Mesenchymal stem cell (in vitro differentiated cells and primary cell): ENCODE measurements around the gene ZNF365.
A peak's percentile ranks its signal among the peaks of the same experiment; 100 is the strongest.
"Not testable (repeated sequence)": the region's sequence is repeated elsewhere in the genome, so short reads cannot be mapped to it uniquely, and the experiment has no call there.

Experiments
- DNase-seq: peaks from one replicate; pipeline ENCODE4 v3.0.0-alpha.2; 2013
- H2AFZ ChIP-seq: one replicate; pipeline ENCODE4 v1.6.1; 2013; ENCODE audit warnings: low read depth, mild to moderate bottlenecking, control low read depth, inconsistent platforms, low read length, moderate library complexity
- H2AK5ac ChIP-seq: 2 replicates; pipeline ENCODE4 v1.6.1; 2013; ENCODE audit warnings: low read length, moderate library complexity, mild to moderate bottlenecking, inconsistent platforms; ENCODE audit not compliant: severe bottlenecking
- H2BK120ac ChIP-seq: one replicate; pipeline ENCODE4 v1.6.1; 2013; ENCODE audit warnings: low read depth, mild to moderate bottlenecking, inconsistent platforms, low read length, moderate library complexity
- H2BK12ac ChIP-seq, 2 experiments: one replicate each; pipeline ENCODE4 v1.6.1; 2013; ENCODE audit warnings: inconsistent platforms in 2 of 2, low read length in 2 of 2, mild to moderate bottlenecking in 2 of 2, moderate library complexity in 2 of 2, control low read depth in 1 of 2
- H2BK15ac ChIP-seq: one replicate; pipeline ENCODE4 v1.6.1; 2013; ENCODE audit warnings: mild to moderate bottlenecking, low read depth, inconsistent platforms; ENCODE audit not compliant: poor library complexity, severe bottlenecking
- H2BK5ac ChIP-seq: 2 replicates; pipeline ENCODE4 v1.6.1; 2013; ENCODE audit warnings: low read depth, mild to moderate bottlenecking, low read length, control low read depth, inconsistent platforms; ENCODE audit not compliant: poor library complexity, severe bottlenecking
- H3K14ac ChIP-seq, 2 experiments: one replicate each; pipeline ENCODE4 v1.6.1; 2013; ENCODE audit warnings: inconsistent platforms in 2 of 2, low read length in 2 of 2, control low read depth in 1 of 2, mild to moderate bottlenecking in 1 of 2, moderate library complexity in 1 of 2
- H3K18ac ChIP-seq, 2 experiments: one replicate each; pipeline ENCODE4 v1.6.1; 2013; ENCODE audit warnings: inconsistent platforms in 2 of 2, low read length in 2 of 2, control low read depth in 1 of 2, low read depth in 1 of 2, mild to moderate bottlenecking in 1 of 2
- H3K23ac ChIP-seq, 2 experiments: one replicate each; pipeline ENCODE4 v1.6.1; 2013; ENCODE audit warnings: inconsistent platforms in 2 of 2, low read length in 2 of 2, mild to moderate bottlenecking in 2 of 2, moderate library complexity in 2 of 2, control low read depth in 1 of 2
- H3K27ac ChIP-seq: 2 replicates; pipeline ENCODE4 v1.5.1; 2013; ENCODE audit warnings: mild to moderate bottlenecking, moderate library complexity, low read length, control low read depth, inconsistent platforms; ENCODE audit not compliant: poor library complexity, severe bottlenecking
- H3K27me3 ChIP-seq, 2 experiments: 2 replicates each; pipeline versions ENCODE4 v1.6.1 to v1.7.0; 2013; ENCODE audit warnings: low read length in 2 of 2, mild to moderate bottlenecking in 2 of 2, moderate library complexity in 2 of 2, control low read depth in 1 of 2, inconsistent platforms in 1 of 2; ENCODE audit not compliant: control insufficient read depth in 1 of 2, insufficient read depth in 1 of 2
- H3K36me3 ChIP-seq, 2 experiments: 2 replicates each; pipeline versions ENCODE4 v1.6.1 to v1.7.0; 2013; ENCODE audit warnings: low read length in 2 of 2, control low read depth in 1 of 2, inconsistent platforms in 1 of 2, low read depth in 1 of 2, mild to moderate bottlenecking in 1 of 2; ENCODE audit not compliant: insufficient read depth in 2 of 2, control insufficient read depth in 1 of 2
- H3K4ac ChIP-seq, 2 experiments: one replicate each; pipeline ENCODE4 v1.6.1; 2013; ENCODE audit warnings: inconsistent platforms in 2 of 2, low read length in 2 of 2, mild to moderate bottlenecking in 2 of 2, moderate library complexity in 2 of 2, control low read depth in 1 of 2, low read depth in 1 of 2
- H3K4me1 ChIP-seq: 2 replicates; pipeline ENCODE4 v1.6.1; 2013; ENCODE audit warnings: low read depth, low read length, control low read depth; ENCODE audit not compliant: control insufficient read depth, insufficient read depth
- H3K4me2 ChIP-seq: 2 replicates; pipeline ENCODE4 v1.6.1; 2013; ENCODE audit warnings: low read length, mild to moderate bottlenecking, inconsistent platforms; ENCODE audit not compliant: poor library complexity, severe bottlenecking
- H3K4me3 ChIP-seq, 2 experiments: 2 replicates each; pipeline versions ENCODE4 v1.5.1 to v1.7.0; 2013; ENCODE audit warnings: low read length in 2 of 2, mild to moderate bottlenecking in 2 of 2, control low read depth in 1 of 2, low read depth in 1 of 2; ENCODE audit not compliant: insufficient read depth in 1 of 2
- H3K79me1 ChIP-seq: replicated peaks from 2 replicates; pipeline ENCODE4 v1.6.1; 2013; ENCODE audit warnings: mild to moderate bottlenecking, control low read depth, low read length, inconsistent platforms; ENCODE audit not compliant: poor library complexity, severe bottlenecking
- H3K9ac ChIP-seq: 2 replicates; pipeline ENCODE4 v1.7.0; 2013; ENCODE audit warnings: mild to moderate bottlenecking, low read length, moderate library complexity
- H3K9me3 ChIP-seq: 2 replicates; pipeline ENCODE4 v1.7.0; 2013; ENCODE audit warnings: mild to moderate bottlenecking, low read length; ENCODE audit not compliant: control insufficient read depth
- H4K8ac ChIP-seq: one replicate; pipeline ENCODE4 v1.6.1; 2013; ENCODE audit warnings: inconsistent platforms, mild to moderate bottlenecking, low read length, moderate library complexity
- H4K91ac ChIP-seq: one replicate; pipeline ENCODE4 v1.6.1; 2013; ENCODE audit warnings: mild to moderate bottlenecking, low read length, inconsistent platforms
- WGBS: methylation state at CpG from one replicate; pipeline ENCODE4 v1.1.7; 2013; ENCODE audit warnings: mixed read lengths; 5-methylcytosine and 5-hydroxymethylcytosine counted together

Gene ZNF365

DNA sequence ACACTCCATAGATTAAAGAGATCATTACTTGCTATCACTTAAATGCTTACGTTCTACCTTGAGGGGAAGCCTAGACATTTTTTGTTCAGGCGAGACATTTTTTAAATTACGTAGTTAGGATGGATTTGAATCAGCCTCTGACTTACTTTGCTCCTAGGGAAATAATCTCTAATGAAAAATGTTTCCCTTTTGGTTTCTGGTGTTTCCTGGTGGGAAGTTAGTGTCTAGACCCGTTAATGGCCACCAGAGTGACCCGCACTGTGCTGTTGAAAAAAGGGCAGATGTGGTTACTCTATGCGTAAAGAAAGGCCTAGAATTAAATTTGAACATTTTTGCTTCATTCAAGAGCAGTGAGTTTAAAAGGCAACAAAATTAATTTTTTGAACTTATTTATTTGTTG is 3.8 kb downstream of the ZNF365 start:
- H3K4me2 ChIP-seq = no peak overlapping the region
- H2AFZ ChIP-seq = no peak overlapping the region
- no peaks in the 10 kb centered on the region for H3K9me3 ChIP-seq
- H2BK15ac ChIP-seq = no peak overlapping the region
- H3K9ac ChIP-seq = no peak overlapping the region
- H3K4me3 ChIP-seq = no peak overlapping the region
- no peak overlapping the region for H2BK12ac ChIP-seq
- whole genome bisulfite sequencing = 92% methylated on average over 5 of the region's 6 CpGs
- DNase-seq = no peak
- no peak overlapping the region for H3K4ac ChIP-seq
- no peak overlapping the region for H3K18ac ChIP-seq
- H2BK120ac ChIP-seq = no peak overlapping the region
- no peak overlapping the region for H2AK5ac ChIP-seq
- H3K36me3 ChIP-seq = no peaks in the 10 kb centered on the region
- no peaks in the 10 kb centered on the region for H3K27me3 ChIP-seq
- H3K79me1 ChIP-seq = peaks cover 2% of the 10 kb centered on the region
- no peak overlapping the region for H4K8ac ChIP-seq
- H2BK5ac ChIP-seq = no peak overlapping the region
- H3K27ac ChIP-seq = no peak overlapping the region
- peaks cover 14% of the 10 kb centered on the region for H3K4me1 ChIP-seq
- no peak overlapping the region for H3K23ac ChIP-seq
- no peak overlapping the region for H4K91ac ChIP-seq
- no peak overlapping the region for H3K14ac ChIP-seq

GRCh38 chr10:62378877-62379276 is 4.7 kb downstream of the ZNF365 start:
- not testable (repeated sequence) for H3K4ac ChIP-seq, H3K4me3 ChIP-seq, H3K36me3 ChIP-seq, DNase-seq, H2AK5ac ChIP-seq, H2BK12ac ChIP-seq, H4K91ac ChIP-seq, H3K18ac ChIP-seq, H3K79me1 ChIP-seq, H2AFZ ChIP-seq, H2BK15ac ChIP-seq, H3K27me3 ChIP-seq, H3K9me3 ChIP-seq, H3K27ac ChIP-seq, H2BK5ac ChIP-seq, H3K14ac ChIP-seq, H3K4me2 ChIP-seq, H2BK120ac ChIP-seq, H4K8ac ChIP-seq, H3K9ac ChIP-seq, H3K23ac ChIP-seq
- 98% methylated on average over 6 of the region's 6 CpGs for WGBS
- H3K4me1 ChIP-seq = peaks cover 12% of the 10 kb centered on the region

DNA sequence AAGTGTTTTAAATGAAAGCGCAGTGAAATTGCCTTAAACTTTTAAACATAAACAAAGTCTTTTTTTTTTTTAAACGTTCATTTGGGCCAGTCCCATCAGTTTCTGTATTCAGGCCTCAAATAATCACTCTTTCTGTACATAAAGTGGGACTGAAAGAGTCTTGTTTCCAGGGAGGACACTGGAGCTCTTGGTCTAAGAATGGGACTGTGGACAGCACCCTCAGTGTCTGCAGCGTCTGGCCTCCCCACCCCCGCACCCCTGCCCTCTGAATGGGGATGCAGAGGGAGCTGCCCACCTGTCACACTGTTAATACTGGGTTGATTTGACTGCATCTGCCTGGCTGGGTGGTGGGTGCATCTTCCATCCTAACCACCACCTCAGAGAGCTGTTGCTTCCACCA is 5.2 kb downstream of the ZNF365 start:
- H2BK15ac ChIP-seq = no peak overlapping the region
- no peak overlapping the region for H3K4me3 ChIP-seq
- H3K4me1 ChIP-seq = peaks cover 10% of the 10 kb centered on the region
- peaks cover 2% of the 10 kb centered on the region for H3K79me1 ChIP-seq
- no peak overlapping the region for H3K18ac ChIP-seq
- H3K4ac ChIP-seq = no peak overlapping the region
- H2BK5ac ChIP-seq = no peak overlapping the region
- H3K27ac ChIP-seq = no peak overlapping the region
- H4K91ac ChIP-seq = no peak overlapping the region
- H2AK5ac ChIP-seq = no peak overlapping the region
- no peak overlapping the region for H2BK12ac ChIP-seq
- WGBS = 92% methylated on average over 2 of the region's 4 CpGs
- H3K4me2 ChIP-seq = no peak overlapping the region
- no peak overlapping the region for H3K14ac ChIP-seq
- no peak overlapping the region for H4K8ac ChIP-seq
- H3K9me3 ChIP-seq = no peaks in the 10 kb centered on the region
- DNase-seq = no peak
- no peak overlapping the region for H3K23ac ChIP-seq
- no peak overlapping the region for H2AFZ ChIP-seq
- H3K27me3 ChIP-seq = no peaks in the 10 kb centered on the region
- no peaks in the 10 kb centered on the region for H3K36me3 ChIP-seq
- H3K9ac ChIP-seq = no peak overlapping the region
- H2BK120ac ChIP-seq = no peak overlapping the region

DNA sequence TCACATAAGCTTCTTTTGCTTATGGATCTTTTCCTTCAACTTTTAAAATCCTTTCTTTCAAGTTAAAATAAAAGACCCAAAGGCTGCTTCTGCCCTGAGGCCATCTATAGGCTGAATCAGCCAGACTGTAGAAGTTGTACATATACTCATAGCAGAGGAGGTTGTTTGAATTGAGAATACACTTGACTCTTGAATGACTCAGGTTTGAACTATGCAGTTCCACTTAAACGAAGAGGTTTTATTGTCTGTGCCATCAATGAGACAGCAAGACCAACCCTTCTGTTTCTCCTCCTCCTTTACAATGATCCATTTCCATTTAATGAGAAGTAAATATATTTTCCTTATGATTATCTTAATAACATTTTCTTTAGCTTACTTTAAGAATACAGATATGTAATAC is 5.8 kb downstream of the ZNF365 start:
- H3K18ac ChIP-seq = no peak overlapping the region
- H2BK120ac ChIP-seq = no peak overlapping the region
- WGBS = no CpG with 5 or more reads among the region's 1 CpG
- no peak overlapping the region for H2BK12ac ChIP-seq
- H3K79me1 ChIP-seq = peaks cover 2% of the 10 kb centered on the region
- H3K9me3 ChIP-seq = no peaks in the 10 kb centered on the region
- no peak overlapping the region for H2AFZ ChIP-seq
- H2BK15ac ChIP-seq = no peak overlapping the region
- no peak overlapping the region for H3K4me2 ChIP-seq
- DNase-seq = peak; percentile 86
- H3K4me1 ChIP-seq = peaks cover 5% of the 10 kb centered on the region
- H4K8ac ChIP-seq = no peak overlapping the region
- H3K27me3 ChIP-seq = no peaks in the 10 kb centered on the region
- no peak overlapping the region for H3K27ac ChIP-seq
- no peak overlapping the region for H2BK5ac ChIP-seq
- no peak overlapping the region for H2AK5ac ChIP-seq
- H3K4ac ChIP-seq = no peak overlapping the region
- no peak overlapping the region for H3K14ac ChIP-seq
- H3K9ac ChIP-seq = no peak overlapping the region
- H3K4me3 ChIP-seq = no peak overlapping the region
- no peak overlapping the region for H4K91ac ChIP-seq
- H3K36me3 ChIP-seq = no peaks in the 10 kb centered on the region
- no peak overlapping the region for H3K23ac ChIP-seq
